Stimulated activated CD4-positive, alpha-beta T cell treated with anti-CD3 and anti-CD28 coated beads, Interleukin-15, amount 100 ng/mL, for 24 hours (primary cell): ENCODE measurements around the gene CC2D1B.
"Not testable (repeated sequence)": the region's sequence is repeated elsewhere in the genome, so short reads cannot be mapped to it uniquely, and the experiment has no call there.

Experiments
- DNase-seq: peaks from one replicate; pipeline ENCODE4 v3.0.0-alpha.2; 2020

Gene CC2D1B

DNA sequence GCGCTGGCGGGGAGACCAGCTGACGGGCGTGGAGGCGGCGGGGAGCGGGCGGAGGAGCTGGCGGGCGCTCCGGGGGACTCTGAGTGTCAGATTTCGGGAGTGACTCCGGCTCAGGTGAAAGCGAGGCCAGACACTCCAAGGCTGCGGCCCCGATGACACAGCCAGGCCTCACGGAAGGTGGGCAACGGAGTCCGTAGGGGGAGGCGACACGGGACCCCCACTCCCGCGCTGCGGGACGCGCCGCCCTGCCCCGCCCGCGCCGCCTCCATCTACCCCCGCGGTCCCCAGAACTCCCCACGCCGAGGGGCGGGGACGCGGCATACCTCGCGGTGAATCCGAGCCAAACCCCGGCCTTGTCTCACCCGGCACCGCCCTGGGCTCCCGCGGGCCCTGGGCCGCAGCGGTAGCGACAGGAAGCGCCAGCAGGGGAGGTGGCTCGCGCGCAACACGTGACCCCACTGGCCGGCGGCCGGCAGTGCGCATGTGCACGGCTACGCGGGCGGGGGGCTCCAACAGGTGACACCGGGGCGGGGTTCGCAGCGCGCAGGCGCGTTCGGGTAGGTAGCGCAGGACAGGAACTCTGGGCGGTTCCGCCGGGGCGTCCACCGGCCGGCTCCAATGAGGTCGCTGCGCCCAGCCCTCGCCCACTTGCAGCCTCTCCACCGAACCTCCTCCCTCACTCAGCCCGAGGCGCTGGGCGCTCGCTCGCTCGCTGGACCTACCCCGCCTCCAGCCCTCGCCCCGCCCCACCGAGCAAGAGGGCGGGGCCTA, at the start of gene CC2D1B:
TSS of gene CC2D1B (minus strand) at position 460 of the 771 bp plus-strand sequence. CDS start 1,585 bp downstream, outside the sequence.
- peak; percentile 99 for DNase-seq

DNA sequence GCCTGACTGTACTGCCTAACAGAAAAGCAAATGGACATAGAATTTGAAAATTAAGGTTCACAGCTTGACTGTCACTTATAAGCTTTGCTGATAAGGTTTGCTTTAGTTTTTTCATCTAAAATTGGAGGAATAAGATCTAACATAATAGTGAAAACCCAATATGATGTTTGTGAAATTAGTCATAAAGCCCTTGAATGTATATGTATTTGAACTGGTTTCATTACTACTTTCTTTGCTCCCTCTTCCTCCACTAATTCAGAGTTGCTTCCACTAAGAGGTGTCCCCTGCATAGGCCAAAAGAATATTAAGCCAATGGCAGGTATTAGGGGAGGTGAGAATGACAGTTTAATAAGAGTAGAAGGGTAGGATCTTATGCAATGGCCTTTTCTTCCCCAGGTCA, 48.9 kb upstream of the CC2D1B start:
- DNase-seq, result no peak

DNA sequence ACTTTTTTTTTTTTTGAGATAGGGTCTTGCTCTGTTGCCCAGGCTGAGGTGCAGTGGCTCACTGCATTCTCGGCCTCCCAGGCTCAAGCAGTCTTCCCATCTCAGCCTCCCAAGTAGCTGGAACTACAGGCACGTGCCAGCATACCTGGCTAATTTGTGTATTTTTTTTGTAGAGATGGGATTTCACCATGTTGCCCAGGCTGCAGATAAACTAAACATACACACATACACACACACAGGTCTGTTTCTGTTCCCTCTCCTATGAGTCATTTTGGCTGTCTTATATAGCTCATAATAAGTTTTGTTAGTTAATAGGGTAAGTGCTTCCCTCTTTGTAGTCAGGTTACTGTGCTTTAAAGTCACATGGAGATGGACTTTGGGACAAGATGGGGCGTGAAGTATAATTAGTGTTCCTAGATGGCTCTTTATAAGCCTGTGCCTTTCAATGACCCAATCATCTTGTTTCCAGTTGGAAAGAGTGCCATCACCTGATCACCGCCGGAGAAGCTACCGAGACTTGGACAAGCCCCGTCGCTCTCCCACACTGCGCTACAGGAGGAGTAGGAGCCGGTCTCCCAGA, 47.5 kb upstream of the CC2D1B start:
- DNase-seq, result no peak

DNA sequence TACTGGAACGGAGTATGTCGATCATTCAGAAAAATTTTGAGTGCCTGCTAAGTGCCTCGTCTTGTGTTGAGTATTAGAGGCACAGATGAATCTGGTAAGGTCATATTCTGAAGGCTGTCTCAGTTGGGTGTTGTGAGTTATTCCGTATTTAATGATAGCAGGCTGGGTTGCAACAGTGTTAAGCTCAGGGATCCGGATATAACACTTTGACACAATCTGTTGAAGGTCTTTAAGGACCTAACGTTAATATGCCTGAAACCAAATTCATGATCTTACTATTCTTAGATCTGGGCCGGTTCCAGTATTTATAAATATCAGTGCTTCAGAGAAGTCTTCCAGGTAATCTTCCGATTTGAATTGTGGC, 39.0 kb upstream of the CC2D1B start:
- no peak for DNase-seq

GRCh38 chr1:52404116-52404974, 38.3 kb upstream of the CC2D1B start, which contains the start of the genes ORC1 and PRPF38A:
Gene ORC1, minus strand, starts transcription at chr1:52404423. Its CDS starts 2,200 bp downstream, at chr1:52402223.
Gene PRPF38A, plus strand, starts transcription at chr1:52404602. Its CDS starts 148 bp downstream, at chr1:52404750.
- DNase-seq, result peak; percentile 99

- DNase-seq, result peak; percentile 64
Measured at GRCh38 chr1:52403566-52404115, 37.6 kb upstream of the CC2D1B start.

DNA sequence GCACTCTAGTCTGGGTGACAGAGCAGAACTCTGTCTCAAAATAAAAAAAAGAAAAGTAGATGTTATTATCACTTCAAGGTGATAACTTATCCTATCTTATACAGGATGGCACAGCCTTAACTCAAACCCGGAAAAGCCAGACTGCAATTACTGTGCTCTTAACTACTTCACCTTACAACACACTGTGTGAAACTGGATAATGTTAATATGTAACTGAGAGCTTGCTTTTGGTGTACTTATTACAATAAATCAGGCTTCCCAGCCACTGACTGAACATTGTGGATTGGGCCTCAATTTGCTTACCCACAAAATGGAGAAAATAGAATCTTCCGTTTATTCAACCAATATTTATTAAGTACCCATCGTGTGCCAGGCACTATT, 36.8 kb upstream of the CC2D1B start:
- DNase-seq, result no peak

DNA sequence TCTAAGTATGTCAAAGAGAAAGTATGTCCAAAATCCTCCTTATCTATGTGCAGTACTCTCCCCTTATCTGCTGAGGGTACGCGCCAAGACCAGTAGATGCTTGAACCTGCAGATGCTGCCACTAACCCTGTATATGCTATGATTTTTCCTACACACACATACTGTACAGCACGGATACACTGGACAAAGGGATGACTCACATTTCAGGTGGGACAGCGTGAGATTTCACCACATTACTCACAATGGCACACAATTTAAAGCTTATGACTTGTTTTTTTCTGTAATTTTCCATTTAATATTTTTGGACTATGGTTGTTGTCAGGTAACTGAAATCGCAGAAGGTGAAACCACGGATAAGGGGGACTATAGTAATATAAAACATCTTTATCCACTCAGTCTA, 34.1 kb upstream of the CC2D1B start:
- DNase-seq, result no peak

GRCh38 chr1:52399629-52400028, 33.6 kb upstream of the CC2D1B start:
- no peak for DNase-seq

GRCh38 chr1:52393174-52393573, 27.2 kb upstream of the CC2D1B start:
- no peak for DNase-seq

DNA sequence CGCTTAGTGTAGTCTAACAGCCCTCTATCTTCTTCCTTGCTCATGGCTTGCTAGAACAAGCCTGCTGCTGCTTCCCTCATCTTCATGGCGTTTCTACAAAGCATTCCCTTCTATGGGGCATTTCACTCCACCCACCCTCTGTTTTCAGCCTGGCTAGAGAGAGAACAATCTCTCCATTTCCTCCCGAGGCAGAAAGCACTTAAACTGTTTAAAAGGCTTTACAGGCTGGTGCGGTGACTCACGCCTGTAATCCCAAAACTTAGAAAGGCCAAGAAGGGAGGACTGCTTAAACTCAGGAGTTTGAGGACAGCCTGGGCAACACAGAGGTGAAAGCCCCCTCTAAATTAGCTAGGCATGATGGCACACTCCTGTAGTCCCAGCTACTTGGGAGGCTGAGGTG, 20.5 kb upstream of the CC2D1B start:
- no peak for DNase-seq

DNA sequence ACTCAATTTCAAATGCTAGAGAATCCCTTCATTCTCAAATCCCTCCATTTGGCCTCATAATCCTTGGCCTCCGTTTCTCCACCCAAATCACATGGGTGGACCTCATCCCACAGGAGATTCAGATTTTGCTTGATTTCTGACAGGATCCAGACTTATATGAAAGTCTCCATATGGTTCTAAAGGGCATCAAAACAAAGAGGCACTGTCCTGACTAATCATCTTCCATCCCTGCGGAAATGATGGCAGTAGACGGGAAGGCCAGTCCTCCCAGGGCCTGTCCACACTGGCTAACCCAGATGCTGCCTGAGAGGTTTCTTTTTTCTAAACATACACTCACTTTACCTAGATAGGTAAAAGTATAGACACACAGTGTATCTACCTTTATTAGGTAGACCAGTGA, 19.4 kb upstream of the CC2D1B start:
- DNase-seq, result no peak

DNA sequence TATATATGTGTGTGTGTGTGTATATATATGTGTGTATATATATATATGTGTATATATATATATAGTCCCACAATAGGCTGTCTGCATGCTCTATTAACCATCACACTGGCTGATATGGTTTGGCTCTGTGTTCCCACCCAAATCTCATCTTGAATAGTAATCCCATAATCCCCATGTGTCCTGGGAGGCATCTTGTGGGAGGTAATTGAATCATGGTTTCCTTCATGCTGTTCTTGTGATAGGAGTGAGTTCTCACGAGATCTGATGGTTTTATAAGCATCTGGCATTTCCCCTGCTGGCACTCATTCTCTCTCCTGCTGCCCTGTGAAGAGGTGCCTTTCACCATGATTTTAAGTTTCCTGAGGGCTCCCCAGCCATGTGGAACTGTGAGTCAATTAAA, 3.8 kb upstream of the CC2D1B start:
- DNase-seq, result not testable (repeated sequence)

DNA sequence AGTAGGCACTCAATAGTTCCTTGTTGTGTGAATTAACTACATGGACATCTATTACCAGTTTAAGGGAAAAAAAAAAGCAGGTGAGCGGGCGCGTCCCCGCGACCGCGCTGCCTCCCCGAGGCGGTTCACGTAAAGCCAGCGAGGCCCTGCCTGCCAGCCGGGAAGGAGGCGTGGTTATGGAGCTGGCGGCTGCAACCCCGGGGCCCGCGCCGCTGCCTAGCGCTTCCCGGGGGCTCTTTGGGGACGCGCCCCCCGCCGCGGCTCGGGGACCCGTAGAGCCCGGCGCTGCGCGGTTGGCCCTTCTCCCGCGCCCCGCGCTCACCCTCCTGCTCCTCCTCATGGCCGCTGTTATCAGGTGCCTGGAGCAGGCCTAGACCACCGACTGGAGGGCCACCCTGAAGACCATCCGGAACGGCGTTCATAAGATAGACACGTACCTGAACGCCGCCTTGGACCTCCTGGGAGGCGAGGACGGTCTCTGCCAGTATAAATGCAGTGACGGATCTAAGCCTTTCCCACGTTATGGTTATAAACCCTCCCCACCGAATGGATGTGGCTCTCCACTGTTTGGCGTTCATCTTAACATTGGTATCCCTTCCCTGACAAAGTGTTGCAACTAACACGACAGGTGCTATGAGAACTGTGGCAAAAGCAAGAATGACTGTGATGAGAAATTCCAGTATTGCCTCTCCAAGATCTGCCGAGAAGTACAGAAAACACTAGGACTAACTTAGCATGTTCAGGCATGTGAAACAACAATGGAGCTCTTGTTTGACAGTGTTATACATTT, 2.6 kb upstream of the CC2D1B start:
- peak; percentile 74 for DNase-seq

DNA sequence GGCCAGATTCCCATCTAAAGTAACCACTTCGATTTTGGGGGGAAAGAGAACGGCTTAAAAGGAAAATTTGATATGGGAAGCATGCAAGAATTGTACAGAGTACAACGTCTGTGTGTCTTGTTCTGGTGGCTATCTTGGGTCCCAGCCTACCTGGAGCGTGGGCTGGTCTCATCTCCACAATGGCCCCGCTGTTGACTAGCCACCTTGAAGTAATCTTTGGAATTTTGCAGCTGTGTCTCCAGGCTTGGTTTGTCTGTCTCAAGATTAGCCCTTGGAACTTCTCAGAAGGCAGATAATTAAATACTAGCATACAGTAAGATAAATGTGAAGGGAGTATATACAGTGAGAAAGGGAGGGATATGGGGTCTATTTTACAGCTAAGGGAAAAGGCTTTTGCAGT, 1.3 kb upstream of the CC2D1B start:
- DNase-seq, result no peak

DNA sequence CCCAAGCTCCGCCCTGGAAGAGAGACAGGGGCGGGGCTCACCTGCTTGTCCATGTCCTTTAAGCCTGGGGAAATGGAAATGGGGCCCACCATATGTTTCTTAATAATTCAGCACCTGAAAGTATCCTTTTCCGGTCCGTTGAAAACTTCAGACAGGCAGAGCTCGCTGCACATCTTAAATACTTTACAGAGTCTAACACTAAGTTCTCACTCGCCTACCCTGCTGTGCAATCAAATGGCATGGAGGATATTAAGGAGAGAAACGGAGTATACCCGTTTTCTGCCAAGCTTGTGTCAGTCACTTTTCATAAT, 467 bp upstream of the CC2D1B start:
- DNase-seq, result no peak

- DNase-seq, result peak; percentile 41
Measured at GRCh38 chr1:52365071-52365745, 797 bp downstream of the CC2D1B start.

GRCh38 chr1:52364235-52364839, 1.7 kb downstream of the CC2D1B start:
- peak; percentile 35 for DNase-seq

GRCh38 chr1:52360595-52360968, 5.4 kb downstream of the CC2D1B start:
- DNase-seq, result no peak

DNA sequence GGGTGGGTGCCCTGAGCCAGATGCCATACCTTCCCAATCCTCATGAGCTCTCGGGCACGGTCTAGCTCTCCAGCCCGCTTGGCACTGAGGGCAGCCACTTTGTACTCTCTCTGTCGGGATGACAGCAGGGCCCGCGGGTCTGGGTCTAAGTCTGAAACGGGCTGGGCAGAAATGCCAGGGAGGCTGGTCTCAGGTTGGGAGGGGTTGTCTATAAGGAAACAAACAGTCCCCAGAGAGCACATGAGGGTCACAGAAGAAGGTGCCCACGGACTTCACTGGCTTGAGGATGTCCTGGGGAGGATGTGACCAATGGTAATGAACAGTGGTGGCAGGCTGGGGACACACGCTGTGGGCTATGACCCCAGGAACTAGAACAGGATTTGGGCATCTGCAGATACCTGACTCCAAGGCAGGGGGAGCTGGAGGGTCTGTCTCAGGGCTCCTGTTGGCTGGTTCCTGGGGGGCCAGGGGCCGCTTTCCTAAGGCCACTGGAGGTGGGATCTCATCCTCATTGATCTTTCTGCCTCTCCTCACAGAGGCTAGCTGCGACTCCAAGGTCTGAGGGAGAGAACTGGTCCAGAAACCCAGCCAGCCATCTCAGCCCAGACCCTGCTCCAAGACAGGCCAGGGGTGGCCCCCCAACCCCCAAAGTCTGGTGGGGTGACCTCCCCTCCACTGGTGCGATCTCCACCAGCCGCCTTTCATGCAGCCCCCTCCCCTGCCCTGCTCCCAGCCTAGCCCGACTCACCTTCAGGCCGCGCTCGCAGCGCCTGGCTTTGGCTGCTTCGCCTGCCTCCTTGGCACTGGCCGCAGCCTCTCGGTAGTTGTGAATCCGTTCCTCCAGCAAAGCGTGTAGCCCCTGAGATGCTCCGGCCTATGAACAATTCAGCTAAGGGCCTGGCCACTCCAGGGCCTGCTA, 6.1 kb downstream of the CC2D1B start:
- no peak for DNase-seq
